ENCODE results near the gene ARFRP1.

GRCh38 chr20:63753381-63753780 lies 45.6 kb upstream of the ARFRP1 start:
- no peak for TF ChIP-seq POLR2A (IDR thresholded peaks at IDR 0.05)
- TF ChIP-seq, protein P1, sequence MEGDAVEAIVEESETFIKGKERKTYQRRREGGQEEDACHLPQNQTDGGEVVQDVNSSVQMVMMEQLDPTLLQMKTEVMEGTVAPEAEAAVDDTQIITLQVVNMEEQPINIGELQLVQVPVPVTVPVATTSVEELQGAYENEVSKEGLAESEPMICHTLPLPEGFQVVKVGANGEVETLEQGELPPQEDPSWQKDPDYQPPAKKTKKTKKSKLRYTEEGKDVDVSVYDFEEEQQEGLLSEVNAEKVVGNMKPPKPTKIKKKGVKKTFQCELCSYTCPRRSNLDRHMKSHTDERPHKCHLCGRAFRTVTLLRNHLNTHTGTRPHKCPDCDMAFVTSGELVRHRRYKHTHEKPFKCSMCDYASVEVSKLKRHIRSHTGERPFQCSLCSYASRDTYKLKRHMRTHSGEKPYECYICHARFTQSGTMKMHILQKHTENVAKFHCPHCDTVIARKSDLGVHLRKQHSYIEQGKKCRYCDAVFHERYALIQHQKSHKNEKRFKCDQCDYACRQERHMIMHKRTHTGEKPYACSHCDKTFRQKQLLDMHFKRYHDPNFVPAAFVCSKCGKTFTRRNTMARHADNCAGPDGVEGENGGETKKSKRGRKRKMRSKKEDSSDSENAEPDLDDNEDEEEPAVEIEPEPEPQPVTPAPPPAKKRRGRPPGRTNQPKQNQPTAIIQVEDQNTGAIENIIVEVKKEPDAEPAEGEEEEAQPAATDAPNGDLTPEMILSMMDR (IDR thresholded peaks at IDR 0.05): no peak

All from right lobe of liver (tissue), 4 donors.